ENCODE results near the gene RASSF3. TPM values are rescaled to one million over a fixed set of nuclear protein-coding genes. Genes with fewer than 3 reads are reported as not detected.

RASSF3 gene
- total RNA-seq, 6 experiments from 2014 or later, result 5.8 to 27.3 (median 10.6) TPM

- intact Hi-C loops (cut with DNase I), result no loop called here
- WGBS (ENCODE audit: insufficient coverage, low coverage, low lambda C conversion rate, missing lambda C conversion rate), result 42% methylated on average over 2 of the region's 5 CpGs
- H3K4me3 ChIP-seq, result no peak overlapping the region
- no peaks in the 10 kb centered on the region for H3K36me3 ChIP-seq
- no peaks in the 10 kb centered on the region for H3K9me3 ChIP-seq
- H3K4me1 ChIP-seq, result no peaks in the 10 kb centered on the region
- TF ChIP-seq POLR2A (IDR thresholded peaks at IDR 0.05), result no peak
- no peak for TF ChIP-seq CTCF (IDR thresholded peaks at IDR 0.05)
- H3K27ac ChIP-seq, result no peak overlapping the region
- DNase-seq (no peak), ATAC-seq (no peak)
- H3K27me3 ChIP-seq, result no peaks in the 10 kb centered on the region
Observed at GRCh38 chr12:64706857-64707256, 96.6 kb downstream of the RASSF3 start.

- Histone ChIP-seq H3K27ac (no peak overlapping the region), H3K4me3 (no peak overlapping the region), H3K4me1 (no peaks in the 10 kb centered on the region), H3K27me3 (no peaks in the 10 kb centered on the region), H3K36me3 (no peaks in the 10 kb centered on the region), H3K9me3 (no peaks in the 10 kb centered on the region)
- TF ChIP-seq POLR2A (IDR thresholded peaks at IDR 0.05), result no peak
- TF ChIP-seq CTCF (IDR thresholded peaks at IDR 0.05), result no peak
- 94% methylated on average over 3 of the region's 4 CpGs for WGBS (ENCODE audit: insufficient coverage, low coverage, low lambda C conversion rate, missing lambda C conversion rate)
- DNase-seq (no peak), ATAC-seq (no peak)
- intact Hi-C loops (cut with DNase I), result no loop called here
Observed at GRCh38 chr12:64707362-64707761, 97.1 kb downstream of the RASSF3 start.

DNA sequence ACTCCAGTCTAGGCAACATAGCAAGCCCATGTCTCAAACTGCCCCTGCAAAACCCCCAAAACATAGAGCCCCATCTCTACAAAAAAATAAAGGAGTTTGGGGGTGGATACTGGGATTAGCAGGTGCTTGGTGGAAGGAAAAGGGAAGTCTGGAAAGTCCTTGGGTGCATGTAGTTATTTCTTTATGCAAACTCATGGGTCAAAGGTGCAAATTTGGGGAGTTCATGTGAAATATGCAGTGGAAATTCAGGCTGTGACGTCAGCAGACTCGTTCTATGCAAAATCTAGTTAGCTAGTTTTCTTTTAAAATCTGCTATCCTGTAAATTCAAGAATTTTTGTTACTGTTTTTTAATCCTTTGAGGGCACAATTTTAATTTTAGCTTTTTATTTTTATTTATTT lies 97.6 kb downstream of the RASSF3 start:
- ATAC-seq (no peak), DNase-seq (no peak)
- Histone ChIP-seq H3K27ac (no peak overlapping the region), H3K36me3 (no peaks in the 10 kb centered on the region), H3K27me3 (no peaks in the 10 kb centered on the region), H3K4me1 (no peaks in the 10 kb centered on the region), H3K4me3 (no peak overlapping the region), H3K9me3 (no peaks in the 10 kb centered on the region)
- WGBS (ENCODE audit: insufficient coverage, low coverage, low lambda C conversion rate, missing lambda C conversion rate), result 78% methylated on average over 2 of the region's 2 CpGs
- intact Hi-C loops (cut with DNase I), result no loop called here
- no peak for TF ChIP-seq CTCF (IDR thresholded peaks at IDR 0.05)
- no peak for TF ChIP-seq POLR2A (IDR thresholded peaks at IDR 0.05)

- H3K36me3 ChIP-seq, result no peaks in the 10 kb centered on the region
- no peak overlapping the region for H3K27ac ChIP-seq
- 100% methylated on average over 1 of the region's 2 CpGs for WGBS (ENCODE audit: insufficient coverage, low coverage, low lambda C conversion rate, missing lambda C conversion rate)
- intact Hi-C loops (cut with DNase I), result no loop called here
- TF ChIP-seq POLR2A (IDR thresholded peaks at IDR 0.05) (no peak), CTCF (IDR thresholded peaks at IDR 0.05) (no peak)
- H3K4me1 ChIP-seq, result no peaks in the 10 kb centered on the region
- no peaks in the 10 kb centered on the region for H3K9me3 ChIP-seq
- H3K4me3 ChIP-seq, result no peak overlapping the region
- ATAC-seq (no peak), DNase-seq (no peak)
- no peaks in the 10 kb centered on the region for H3K27me3 ChIP-seq
Observed at GRCh38 chr12:64709429-64709828, 99.1 kb downstream of the RASSF3 start.

- no peaks in the 10 kb centered on the region for H3K9me3 ChIP-seq
- ATAC-seq (peak in 2 of 4 donors; percentile 46 to 49), DNase-seq (no peak)
- TF ChIP-seq CTCF (IDR thresholded peaks at IDR 0.05) (no peak), POLR2A (IDR thresholded peaks at IDR 0.05) (no peak)
- no peak overlapping the region for H3K27ac ChIP-seq
- H3K4me1 ChIP-seq, result no peaks in the 10 kb centered on the region
- no peaks in the 10 kb centered on the region for H3K27me3 ChIP-seq
- H3K36me3 ChIP-seq, result peaks cover 0 to 15% (median 5%) of the 10 kb centered on the region in 4 donors
- intact Hi-C loops (cut with DNase I), result no loop called here
- no peak overlapping the region for H3K4me3 ChIP-seq
Observed at GRCh38 chr12:64713376-64713775, 103.1 kb downstream of the RASSF3 start.
